K562 (cell line): ENCODE results near the gene MIEN1. TPM values are rescaled to one million over a fixed set of nuclear protein-coding genes. Genes with fewer than 3 reads are reported as not detected.
A peak's percentile ranks its signal among the peaks of the same experiment; 100 is the strongest.

Experiments
- ATAC-seq: fragments of 200-7000 bp; cut with Tn5 transposase; 3 replicates; pipeline ENCODE4 v1.9.1; 2020; ENCODE audit warnings: moderate library complexity
- BruUV-seq: library from RNA; stranded (reverse); fragments of 400-500 nt; replicated peaks from 2 replicates; lab custom pipeline; 2021; lab: Mats Ljungman, UMichigan
- CTCF ChIA-PET: fragments of 300-600 bp; formaldehyde crosslinking; extraction: SDS; loops from one replicate; lab custom pipeline; 2021; ENCODE audit warnings: low intra/inter-chr PET ratio; lab: Yijun Ruan, JAX
- POLR2A ChIA-PET: fragments of 300-600, 350-650 bp; sonication (Branson Sonifier 250); formaldehyde crosslinking; extraction: SDS; loops from one replicate; lab custom pipeline; 2021; ENCODE audit warnings: antibody characterized with exemption, inconsistent platforms; lab: Yijun Ruan, JAX
- DNase-seq, 4 experiments: peaks; one replicate each; pipeline versions ENCODE4 v3.0.0 to v3.0.0-alpha.2; 2011 to 2018; ENCODE audit warnings: low spot score in 3 of 4, mixed read lengths in 3 of 4; ENCODE audit errors: extremely low read depth in 1 of 4
- FAIRE-seq: peaks from 2 replicates; lab custom pipeline; 2011; peaks lifted over from hg19 to GRCh38; lab: Jason Lieb, UNC
- H2AFZ ChIP-seq: 2 replicates; pipeline ENCODE4 v1.6.0; 2011; ENCODE audit warnings: low read depth, low read length, control low read depth, inconsistent platforms
- H3K27ac ChIP-seq: fragments of 200-600 bp; 3 replicates; pipeline ENCODE4 v1.8.0; 2011; ENCODE audit warnings: low read depth, mild to moderate bottlenecking, control low read depth, inconsistent platforms, low read length, moderate library complexity, mixed read lengths; ENCODE audit errors: extremely low read depth
- H3K27me3 ChIP-seq, 2 experiments: fragments of 300-600 bp in 1 of 2; 2 replicates in 1 of 2; 3 replicates in 1 of 2; pipeline versions ENCODE4 v1.6.0 to v1.8.0; 2011; ENCODE audit warnings: inconsistent platforms in 2 of 2, low read length in 2 of 2, mild to moderate bottlenecking in 1 of 2, mixed read lengths in 1 of 2, moderate library complexity in 1 of 2; ENCODE audit not compliant: control insufficient read depth in 2 of 2, insufficient read depth in 2 of 2
- H3K36me3 ChIP-seq: fragments of 300-600 bp; 3 replicates; pipeline ENCODE4 v1.8.0; 2011; ENCODE audit warnings: mild to moderate bottlenecking, low read length, inconsistent platforms; ENCODE audit not compliant: control insufficient read depth, insufficient read depth
- H3K4me1 ChIP-seq, 2 experiments: fragments of 200-600 bp in 1 of 2; replicated peaks in 1 of 2; 2 replicates in 1 of 2; 3 replicates in 1 of 2; pipeline versions ENCODE4 v1.5.1 to v1.8.0; 2011; ENCODE audit warnings: inconsistent platforms in 2 of 2, low read length in 2 of 2, mild to moderate bottlenecking in 1 of 2, mixed read lengths in 1 of 2, moderate library complexity in 1 of 2; ENCODE audit not compliant: control insufficient read depth in 2 of 2, insufficient read depth in 2 of 2
- H3K4me2 ChIP-seq: 2 replicates; pipeline ENCODE4 v1.6.1; 2011; ENCODE audit warnings: low read length, control low read depth, inconsistent platforms, mixed read lengths; ENCODE audit not compliant: insufficient read depth
- H3K4me3 ChIP-seq: fragments of 200-600 bp; sonication (generic), shearing (Covaris generic); 2 replicates; pipeline ENCODE4 v1.5.1; 2016; ENCODE audit warnings: control low read depth, inconsistent platforms
- H3K79me2 ChIP-seq: fragments of 200-600 bp; 3 replicates; pipeline ENCODE4 v1.8.0; 2011; ENCODE audit warnings: low read length, inconsistent platforms; ENCODE audit not compliant: control insufficient read depth, insufficient read depth
- H3K9ac ChIP-seq, 2 experiments: 2 replicates each; pipeline versions ENCODE4 v1.6.0 to v1.6.1; 2011; ENCODE audit warnings: low read depth in 2 of 2, low read length in 2 of 2, control low read depth in 1 of 2, inconsistent platforms in 1 of 2, mild to moderate bottlenecking in 1 of 2, mixed read lengths in 1 of 2; ENCODE audit not compliant: insufficient read depth in 1 of 2
- H3K9me1 ChIP-seq: one replicate; pipeline ENCODE4 v1.6.0; 2011; ENCODE audit warnings: inconsistent platforms, mild to moderate bottlenecking, low read length, moderate library complexity; ENCODE audit not compliant: control insufficient read depth, insufficient read depth
- H3K9me3 ChIP-seq: replicated peaks from 2 replicates; pipeline ENCODE4 v1.5.1; 2011; ENCODE audit warnings: low read depth, low read length, inconsistent platforms; ENCODE audit not compliant: control insufficient read depth, insufficient read depth
- H4K20me1 ChIP-seq: replicated peaks from 2 replicates; pipeline ENCODE4 v1.6.1; 2011; ENCODE audit warnings: low read length, inconsistent platforms, mixed read lengths; ENCODE audit not compliant: control insufficient read depth, insufficient read depth
- ARID3B ChIP-seq: fragments of 250-450 bp; sonication (Bioruptor Pico); IDR thresholded peaks from 2 replicates; pipeline ENCODE4 v1.4.0; 2020; ENCODE audit warnings: borderline replicate concordance
- ELF2 ChIP-seq: fragments of 250-450 bp; sonication (Bioruptor Pico); IDR thresholded peaks from 2 replicates; pipeline ENCODE4 v1.5.0; 2021; ENCODE audit warnings: mild to moderate bottlenecking
- ELK1 ChIP-seq: sonication (generic); formaldehyde crosslinking; IDR thresholded peaks from 2 replicates; pipeline ENCODE4 v1.8.1; 2022; ENCODE audit warnings: missing genetic modification reagents
- ELK3 ChIP-seq: fragments of 450-650 bp; formaldehyde crosslinking; IDR thresholded peaks from 2 replicates; pipeline ENCODE4 v1.4.0; 2020; ENCODE audit warnings: mild to moderate bottlenecking
- HNRNPL ChIP-seq: fragments of 200-400 bp; formaldehyde crosslinking; IDR thresholded peaks from 2 replicates; pipeline ENCODE4 v1.6.1; 2017; ENCODE audit warnings: low read depth, mild to moderate bottlenecking, low read length
- NR1H2 ChIP-seq: sonication (generic); formaldehyde crosslinking; IDR thresholded peaks from 2 replicates; pipeline ENCODE4 v1.4.0; 2020; ENCODE audit warnings: mild to moderate bottlenecking, missing genetic modification reagents
- PBX2 ChIP-seq, 2 experiments: IDR thresholded peaks in 1 of 2; conservative IDR thresholded peaks in 1 of 2; 2 replicates each; pipeline ENCODE4 v1.6.1; 2016; ENCODE audit warnings: low read depth in 2 of 2, mild to moderate bottlenecking in 1 of 2, missing compliant biosample characterization in 1 of 2, missing genetic modification characterization in 1 of 2, moderate library complexity in 1 of 2
- ZBTB11 ChIP-seq, 3 experiments: fragments of 200-800 bp in 1 of 3; fragments of 250-450 bp in 1 of 3; fragments of 450-650 bp in 1 of 3; sonication (Bioruptor Pico) in 1 of 3; sonication (Bioruptor generic) in 1 of 3; formaldehyde crosslinking in 1 of 3; IDR thresholded peaks; 2 replicates each; pipeline versions ENCODE4 v1.6.1 to v1.8.0; 2016 to 2022; ENCODE audit warnings: mild to moderate bottlenecking in 2 of 3, missing genetic modification characterization in 2 of 3, missing compliant biosample characterization in 1 of 3, moderate library complexity in 1 of 3
- ZKSCAN3 ChIP-seq: fragments of 250-450 bp; sonication (Bioruptor Pico); IDR thresholded peaks from 2 replicates; pipeline ENCODE4 v1.4.0; 2020
- ZNF436 ChIP-seq: fragments of 250-450, 450-650 bp; sonication (Bioruptor Pico); formaldehyde crosslinking; IDR thresholded peaks from 2 replicates; pipeline ENCODE4 v1.7.0; 2020; ENCODE audit warnings: mild to moderate bottlenecking
- WGBS: fragments of 100-300 bp; shearing (Covaris generic); methylation state at CpG from one replicate; pipeline ENCODE4 v1.1.6; 2016; ENCODE audit warnings: low coverage, mixed read lengths; ENCODE audit not compliant: insufficient coverage; ENCODE audit errors: missing lambda C conversion rate; 5-methylcytosine and 5-hydroxymethylcytosine counted together
- in situ Hi-C: fragments of 300-500 bp; cut with MboI; formaldehyde crosslinking; loops from 4 replicates; pipeline ENCODE4 v1.15.0; 2018; ENCODE audit warnings: inconsistent platforms, mixed read lengths
- intact Hi-C: fragments of 100-400 bp; cut with micrococcal nuclease; formaldehyde crosslinking; loops from 2 replicates; pipeline ENCODE4 v1.14.2; 2022
- polyA plus RNA-seq, 8 experiments: library from polyadenylated mRNA; depleted of rRNA in 4 of 8; stranded (reverse) in 5 of 8; unstranded in 3 of 8; fragments of >200 nt; fragmentation: Nextera tagmentation in 2 of 8; fragmentation: Illumina TruSeq in 1 of 8; extraction: Ambion mirVana in 2 of 8; extraction: Trizol in 1 of 8; gene quantifications; 2 replicates each; pipeline versions ENCODE4 v1.2.1 to v1.2.3, GENCODE V29; 2011 to 2014; ENCODE audit warnings: inconsistent platforms in 1 of 8, missing spikeins in 1 of 8
- total RNA-seq, 7 experiments: library from RNA; depleted of rRNA in 6 of 7; stranded (reverse); fragments of >200 nt in 6 of 7; fragmentation: Illumina TruSeq in 2 of 7; extraction: Trizol in 2 of 7; gene quantifications; 2 replicates each; pipeline versions ENCODE4 v1.2.1 to v1.2.3, GENCODE V29; 2011 to 2021; ENCODE audit warnings: low replicate concordance in 1 of 7

Gene MIEN1
- total and polyA plus RNA-seq, 9 of the 15 experiments (the other 6 are each of a cell fraction or from before 2014, with no cell fraction given): 61.3 to 142 (median 78.9) TPM

- no peak for ATAC-seq
- Histone ChIP-seq H3K27me3 (peaks cover 11 to 20% of the 10 kb centered on the region in 2 experiments; a peak in 3 of 5 replicates), H3K4me1 (peaks cover 7 to 30% of the 10 kb centered on the region in 2 experiments; a peak in 4 of 5 replicates), H3K36me3 (no peaks in the 10 kb centered on the region), H3K4me3 (no peak overlapping the region), H3K9me3 (no peaks in the 10 kb centered on the region), H3K27ac (no peak overlapping the region), H3K9me1 (no peaks in the 10 kb centered on the region), H2AFZ (0 out of 2 replicates have a peak overlapping the region, but pooled peaks have one; percentile 23), H3K9ac (no peak overlapping the region), H3K79me2 (no peaks in the 10 kb centered on the region), H4K20me1 (no peaks in the 10 kb centered on the region), H3K4me2 (no peak overlapping the region)
- 9% methylated on average over 4 of the region's 4 CpGs for WGBS
- in situ Hi-C loops: loop anchor here (5.0 kb wide), 1 partner anchor 135 kb away; no protein-coding TSS in a partner anchor
- ChIA-PET CTCF (interaction anchor here (6.1 kb wide), 1 partner anchor 135 kb away, joined by 118 read pairs; no protein-coding TSS in a partner anchor), POLR2A (interaction anchor here (1.0 kb wide), 1 partner anchor 77 kb away, joined by 3 read pairs; no protein-coding TSS in a partner anchor)
- intact Hi-C loops: no loop called here
- BruUV-seq: no TSS peak
- FAIRE-seq: no peak
- DNase-seq: no peak
- TF ChIP-seq ELK1: no peak
- no peak for TF ChIP-seq ELF2 (CRISPR knock-in tag)
- TF ChIP-seq ELK3: no peak
- no peak for TF ChIP-seq ARID3B (CRISPR knock-in tag)
- no peak for TF ChIP-seq ZKSCAN3 (CRISPR knock-in tag)
- no peak for TF ChIP-seq PBX2 (CRISPR knock-in tag; IDR thresholded peaks at IDR 0.05; ENCODE audit: low read depth)
- TF ChIP-seq PBX2 (tag; conservative IDR thresholded peaks at IDR 0.05; ENCODE audit: low read depth): no peak
- no peak for TF ChIP-seq ZNF436 (CRISPR knock-in tag)
- TF ChIP-seq ZBTB11 (CRISPR knock-in tag; IDR thresholded peaks at IDR 0.05): no peak
- no peak for TF ChIP-seq HNRNPL
- TF ChIP-seq NR1H2 (CRISPR knock-in tag): no peak
These were observed 26.9 kb upstream of the MIEN1 start for GRCh38 chr17:39757176-39757662.
